ENCODE measurements around the gene RYR1.

DNA sequence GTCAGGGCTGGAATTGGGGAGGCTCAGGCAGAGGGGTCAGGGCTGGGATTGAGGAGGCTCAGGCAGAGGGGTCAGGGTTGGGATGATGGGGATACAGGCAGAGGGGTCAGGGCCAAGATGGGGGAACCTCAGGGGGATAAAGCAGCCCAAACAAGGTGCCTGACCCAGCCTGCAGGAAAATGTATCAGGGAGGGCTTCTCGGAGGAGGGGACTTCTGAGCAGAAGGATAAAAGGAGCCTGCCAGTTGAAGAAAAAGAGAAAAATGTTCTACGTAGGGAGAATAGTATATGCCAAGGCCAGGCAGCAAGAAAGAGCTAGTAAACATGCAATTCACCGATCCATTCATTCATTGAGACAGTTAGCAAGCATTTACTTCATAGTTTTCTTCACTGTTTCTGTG lies 99.4 kb downstream of the RYR1 start:
- TF ChIP-seq, protein P1, sequence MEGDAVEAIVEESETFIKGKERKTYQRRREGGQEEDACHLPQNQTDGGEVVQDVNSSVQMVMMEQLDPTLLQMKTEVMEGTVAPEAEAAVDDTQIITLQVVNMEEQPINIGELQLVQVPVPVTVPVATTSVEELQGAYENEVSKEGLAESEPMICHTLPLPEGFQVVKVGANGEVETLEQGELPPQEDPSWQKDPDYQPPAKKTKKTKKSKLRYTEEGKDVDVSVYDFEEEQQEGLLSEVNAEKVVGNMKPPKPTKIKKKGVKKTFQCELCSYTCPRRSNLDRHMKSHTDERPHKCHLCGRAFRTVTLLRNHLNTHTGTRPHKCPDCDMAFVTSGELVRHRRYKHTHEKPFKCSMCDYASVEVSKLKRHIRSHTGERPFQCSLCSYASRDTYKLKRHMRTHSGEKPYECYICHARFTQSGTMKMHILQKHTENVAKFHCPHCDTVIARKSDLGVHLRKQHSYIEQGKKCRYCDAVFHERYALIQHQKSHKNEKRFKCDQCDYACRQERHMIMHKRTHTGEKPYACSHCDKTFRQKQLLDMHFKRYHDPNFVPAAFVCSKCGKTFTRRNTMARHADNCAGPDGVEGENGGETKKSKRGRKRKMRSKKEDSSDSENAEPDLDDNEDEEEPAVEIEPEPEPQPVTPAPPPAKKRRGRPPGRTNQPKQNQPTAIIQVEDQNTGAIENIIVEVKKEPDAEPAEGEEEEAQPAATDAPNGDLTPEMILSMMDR (IDR thresholded peaks at IDR 0.05; ENCODE audit: poor library complexity): no peak
- TF ChIP-seq EZH2phosphoT487 (IDR thresholded peaks at IDR 0.05; ENCODE audit: low read depth, severe bottlenecking, unreplicated experiment) (no peak), EZH2 (IDR thresholded peaks at IDR 0.05; ENCODE audit: borderline replicate concordance) (no peak)

Measured in hepatocyte (in vitro differentiated cells).